GM19395 (cell line): Measurements from ENCODE around the gene PARL.
A peak's percentile ranks its signal among the peaks of the same experiment; 100 is the strongest.

Source experiments
- ATAC-seq: cut with Tn5 transposase; IDR thresholded peaks from one replicate; pipeline ENCODE4 v1.9.1; 2021; ENCODE audit warnings: mild to moderate bottlenecking, moderate library complexity; ENCODE audit not compliant: unreplicated experiment

Gene PARL

DNA sequence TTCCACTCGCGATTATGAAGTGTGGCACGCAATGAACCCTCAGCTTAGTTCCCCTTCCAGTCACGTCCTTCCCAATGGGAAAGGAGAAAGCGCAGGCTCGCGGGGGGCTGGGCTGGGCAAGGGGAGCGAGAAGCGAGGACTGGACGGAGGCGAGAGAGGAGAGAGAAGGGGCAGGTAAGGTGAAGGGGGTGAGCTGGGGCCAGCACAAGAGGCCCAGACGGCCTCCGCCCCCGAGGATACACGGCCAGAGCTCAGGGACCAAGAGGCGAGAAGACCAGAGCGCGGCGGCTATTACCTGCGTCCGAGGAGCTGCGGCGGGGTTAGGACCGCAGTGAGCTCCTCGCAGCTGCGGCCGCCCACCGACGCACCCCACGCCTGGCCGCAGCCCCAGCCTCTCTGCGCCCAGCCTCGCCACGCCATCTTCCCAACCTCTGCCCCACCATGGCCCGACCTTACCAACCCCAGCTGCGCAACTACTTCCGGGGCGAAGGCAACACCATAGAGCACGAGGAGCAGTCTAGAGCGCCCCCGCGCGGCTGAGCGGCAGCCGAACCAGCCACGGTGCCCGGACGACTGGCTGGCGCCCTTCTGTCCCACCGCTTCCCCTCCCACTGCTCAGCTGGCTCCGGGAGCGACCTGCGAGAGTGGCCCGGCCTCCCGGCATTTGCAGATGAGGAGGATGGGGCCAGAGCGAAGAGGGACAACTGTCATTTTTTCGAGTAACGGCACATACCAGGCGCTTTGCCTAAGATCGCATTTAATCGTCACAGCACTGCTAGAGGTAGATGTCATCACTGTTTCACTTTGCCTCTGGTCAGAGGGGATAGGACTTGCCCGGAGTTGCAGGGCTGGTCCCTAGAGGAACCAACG is at the start of gene PARL:
PARL (minus strand) TSS at position 454 of the 870 bp plus-strand sequence; CDS start at position 420, 34 bp downstream.
- ATAC-seq: peak; percentile 99

- ATAC-seq: no peak
Observed at GRCh38 chr3:183933160-183933559, 48.5 kb upstream of the PARL start.

- no peak for ATAC-seq
Observed at GRCh38 chr3:183931881-183932280, 47.2 kb upstream of the PARL start.

DNA sequence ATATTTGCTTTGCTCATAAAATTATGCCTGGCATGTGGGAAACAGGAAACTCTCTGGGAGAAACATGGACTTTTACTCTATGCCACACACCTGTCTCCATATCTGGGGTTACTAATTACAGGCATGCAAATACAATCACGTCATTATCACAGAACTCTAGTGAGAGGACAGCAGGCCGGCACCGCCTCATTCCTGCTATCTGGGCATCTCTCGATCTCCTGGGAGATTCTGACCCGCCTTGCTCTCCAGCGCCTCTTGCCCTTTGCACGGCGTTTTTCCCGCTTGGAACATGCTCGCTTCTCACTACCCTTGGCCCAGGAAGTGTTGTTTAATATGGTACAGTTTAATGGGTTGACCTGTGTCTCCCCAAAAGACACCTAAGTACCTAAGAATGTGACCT is 45.4 kb upstream of the PARL start:
- ATAC-seq: no peak

DNA sequence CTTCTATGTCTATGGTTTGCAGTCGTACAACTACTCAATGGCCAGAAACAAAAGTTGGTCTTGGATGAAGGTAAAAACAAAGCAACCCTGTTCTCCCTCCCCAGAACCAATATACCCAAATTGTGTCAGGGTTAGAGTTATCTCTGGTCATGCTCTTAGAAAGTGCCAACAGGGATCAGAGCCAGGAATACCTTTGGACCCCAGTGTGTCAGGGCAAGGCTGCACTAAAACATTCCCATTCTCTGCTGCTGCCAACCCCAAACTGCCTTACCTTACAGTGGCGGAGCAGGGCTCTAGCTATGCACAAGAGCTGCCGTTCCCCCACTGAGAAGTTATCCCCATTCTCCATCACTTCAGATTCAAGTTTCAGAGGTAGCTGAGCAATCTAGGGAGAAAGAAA is 42.4 kb upstream of the PARL start:
- ATAC-seq: no peak

DNA sequence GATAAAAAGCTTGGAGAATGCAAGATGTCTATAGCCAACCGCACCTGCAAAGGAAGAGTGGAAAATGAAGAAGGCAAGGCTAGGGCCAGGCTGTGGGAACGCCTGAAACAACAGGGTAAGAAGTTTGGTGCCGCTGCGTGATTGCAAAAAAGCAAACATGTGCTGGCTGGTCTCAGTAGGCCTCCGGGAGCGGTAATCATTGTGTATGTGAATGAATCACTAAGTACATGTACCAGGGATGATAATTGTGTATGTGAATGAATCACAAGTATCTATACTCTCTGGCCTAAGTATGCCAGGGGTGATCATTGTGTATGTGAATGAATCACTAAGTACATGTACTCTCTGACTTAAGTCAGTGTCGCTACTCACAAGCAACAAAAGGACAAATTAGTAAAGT is 40.3 kb upstream of the PARL start:
- ATAC-seq: no peak

- no peak for ATAC-seq
Observed at GRCh38 chr3:183924543-183924942, 39.9 kb upstream of the PARL start.

GRCh38 chr3:183922421-183922820 is 37.7 kb upstream of the PARL start:
- no peak for ATAC-seq

GRCh38 chr3:183921096-183921495 is 36.4 kb upstream of the PARL start:
- ATAC-seq: no peak

GRCh38 chr3:183920416-183920815 is 35.7 kb upstream of the PARL start:
- no peak for ATAC-seq

GRCh38 chr3:183918178-183918577 is 33.5 kb upstream of the PARL start:
- ATAC-seq: no peak

DNA sequence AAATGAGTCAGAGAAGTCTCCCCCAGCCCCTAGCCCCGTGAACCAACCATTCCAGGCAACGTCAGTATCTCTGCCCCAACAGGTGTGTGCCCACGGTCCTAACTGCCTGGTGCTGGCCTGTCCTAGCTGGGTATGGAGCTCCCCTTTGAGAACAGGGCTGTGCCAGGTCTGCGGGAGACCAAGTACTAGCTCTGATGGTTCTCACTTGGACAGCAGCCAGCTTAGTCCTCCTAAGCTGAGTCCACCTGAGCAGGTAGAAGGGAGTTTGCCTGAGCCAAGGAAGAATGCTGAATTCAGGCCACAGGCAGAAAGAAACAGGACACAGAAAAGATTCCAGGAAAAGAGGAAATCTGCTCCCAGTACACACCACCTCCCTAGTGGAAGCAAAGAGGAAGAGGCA is 33.1 kb upstream of the PARL start:
- no peak for ATAC-seq

- no peak for ATAC-seq
Observed at GRCh38 chr3:183914856-183915255, 30.2 kb upstream of the PARL start.

DNA sequence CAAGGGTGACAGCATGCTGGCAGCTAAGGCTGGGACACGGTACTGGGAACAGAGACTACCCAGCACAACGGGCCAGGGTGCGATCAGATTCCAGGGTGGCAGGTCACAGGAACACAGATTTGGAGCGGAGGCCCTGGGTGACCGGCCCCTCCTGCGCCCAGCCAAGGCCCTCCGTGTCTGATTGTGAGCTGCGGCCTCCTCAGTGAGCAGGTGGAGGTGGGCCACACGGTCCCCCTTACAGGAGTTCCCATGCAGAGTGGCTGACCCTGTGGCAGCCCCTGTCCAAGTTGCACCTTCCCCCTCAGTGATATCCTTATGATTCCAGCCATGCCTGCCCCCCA is 28.9 kb upstream of the PARL start:
- ATAC-seq: no peak

DNA sequence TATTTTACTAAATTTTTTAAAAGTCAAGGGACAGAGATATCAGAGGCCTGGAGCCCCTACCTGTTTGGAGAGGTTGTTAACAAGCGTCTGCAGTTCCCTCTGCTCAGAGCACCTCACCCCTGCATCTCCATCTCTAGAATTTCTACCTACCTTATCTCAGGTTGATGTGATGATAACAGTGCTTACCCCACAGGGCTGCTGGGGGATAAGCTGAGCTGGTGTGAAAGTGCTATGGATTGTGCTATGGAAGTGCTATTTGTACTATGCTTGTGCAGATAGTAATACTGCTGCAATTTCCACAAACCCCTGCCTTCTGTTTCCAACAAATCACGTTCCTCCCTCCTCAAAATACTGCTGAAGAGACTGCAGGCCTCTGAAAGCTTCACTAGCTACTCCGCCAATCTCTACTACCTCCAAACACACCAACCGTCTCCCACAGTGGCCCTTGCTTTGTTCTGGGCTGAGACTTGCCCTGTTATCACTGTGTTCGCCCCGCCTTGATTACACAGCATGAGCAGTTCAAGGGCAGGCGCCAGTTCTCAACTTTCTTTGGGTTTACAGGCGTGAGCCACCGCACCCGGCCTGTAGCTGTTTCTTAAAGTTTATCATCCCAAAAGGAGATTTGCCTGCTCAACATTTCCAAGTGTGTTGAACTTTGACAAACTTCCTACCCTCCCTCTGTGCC is 28.4 kb upstream of the PARL start:
- no peak for ATAC-seq

- ATAC-seq: no peak
Observed at GRCh38 chr3:183911763-183912506, 27.3 kb upstream of the PARL start.

DNA sequence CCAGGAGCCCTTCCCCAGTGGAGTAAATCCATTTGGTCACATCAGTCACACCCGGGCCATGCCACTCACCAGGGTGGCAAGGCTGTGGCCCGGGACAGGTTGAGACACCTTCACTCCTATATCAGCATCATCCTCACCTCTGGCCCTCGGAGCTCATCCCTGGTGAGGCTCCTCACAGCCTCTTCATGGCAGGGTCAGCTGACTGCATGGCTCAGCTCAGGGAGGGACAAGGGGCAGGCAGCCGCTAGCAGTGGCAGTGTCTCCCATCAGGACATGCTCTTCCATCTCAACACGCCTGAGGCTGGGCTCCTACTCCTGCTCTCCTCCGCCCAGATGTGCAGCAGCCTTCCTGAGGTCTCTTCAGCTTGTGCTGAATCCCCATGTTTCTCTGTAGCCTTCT is 26.4 kb upstream of the PARL start:
- no peak for ATAC-seq

GRCh38 chr3:183909030-183909600 is 24.4 kb upstream of the PARL start:
- ATAC-seq: no peak

GRCh38 chr3:183907911-183908331 is 23.2 kb upstream of the PARL start:
- no peak for ATAC-seq

DNA sequence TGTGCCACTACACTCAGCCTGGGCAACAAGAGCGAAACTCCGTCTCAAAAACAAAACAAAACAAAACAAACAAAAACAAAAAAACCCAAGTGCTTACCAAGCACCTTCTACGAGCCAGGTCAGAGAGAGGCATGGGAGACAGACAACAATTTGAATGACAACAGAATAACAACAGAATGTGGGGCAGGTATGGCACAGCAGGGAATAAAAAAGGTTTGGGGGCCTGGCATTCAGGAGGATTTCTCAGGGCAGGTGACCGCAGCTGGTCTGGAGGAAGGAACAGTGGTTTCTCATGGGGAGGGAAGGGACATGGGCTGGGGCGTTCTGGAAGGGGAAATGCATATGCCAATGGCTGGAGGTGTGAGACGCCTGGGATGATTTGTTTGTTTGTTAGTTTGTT is 22.5 kb upstream of the PARL start:
- ATAC-seq: no peak

DNA sequence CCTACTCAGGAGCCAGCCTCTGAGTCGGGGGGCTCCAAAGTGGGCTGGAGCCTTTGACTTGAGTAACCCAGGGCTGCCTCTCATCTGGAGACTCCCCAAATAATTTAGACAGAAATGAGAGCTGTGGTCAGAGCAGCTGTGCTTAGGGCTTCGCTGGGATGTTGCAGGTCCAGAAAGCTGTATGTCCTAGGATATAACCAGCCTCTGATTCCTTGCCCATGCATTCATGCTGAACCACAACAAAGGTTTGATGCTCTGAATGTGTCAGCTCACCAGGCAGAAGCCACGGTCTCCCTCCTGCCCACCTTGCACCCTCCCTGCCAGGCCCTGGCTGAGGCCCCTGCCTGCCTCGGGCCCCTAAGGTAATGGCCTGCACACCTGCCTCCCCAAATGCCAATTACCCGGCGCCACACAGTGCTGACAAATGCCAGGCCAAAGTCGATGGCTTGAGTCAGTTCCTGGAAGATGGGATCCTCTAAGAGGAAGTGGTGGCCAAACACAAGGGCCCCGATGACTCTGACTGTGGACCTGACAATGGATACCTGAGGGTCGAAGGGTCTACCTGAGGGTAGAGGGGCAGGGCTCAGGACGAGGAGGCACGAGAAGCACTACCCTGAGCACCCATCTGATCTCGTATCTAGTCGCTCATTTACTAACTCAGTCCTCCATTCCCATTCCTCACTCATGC is 21.7 kb upstream of the PARL start:
- ATAC-seq: no peak
